ENCODE measurements around the gene NHERF1.

- TF ChIP-seq CTCF (IDR thresholded peaks at IDR 0.05) (no peak), POLR2AphosphoS5 (IDR thresholded peaks at IDR 0.05) (no peak)
Observed at GRCh38 chr17:74782571-74782970, 34.1 kb downstream of the NHERF1 start.

All from prostate gland (tissue), 2 donors.